CD14-positive monocyte (primary cell): ENCODE data around the gene FER1L5. TPM values are rescaled to one million over a fixed set of nuclear protein-coding genes. Genes with fewer than 3 reads are reported as not detected.

Source experiments
- DNase-seq, 3 donors: peaks; one replicate each; pipeline ENCODE4 v3.0.0-alpha.2; 2011 to 2022
- H2AFZ ChIP-seq: 2 replicates; pipeline ENCODE4 v1.6.0; 2012; ENCODE audit warnings: mild to moderate bottlenecking, low read depth, low read length, inconsistent platforms; ENCODE audit not compliant: insufficient read depth, poor library complexity, severe bottlenecking
- H3K27ac ChIP-seq, 2 donors: 1 replicate in 1 of 2; 2 replicates in 1 of 2; pipeline ENCODE4 v1.5.1; 2012 to 2013; ENCODE audit warnings: low read length in 2 of 2, control low read depth in 1 of 2, inconsistent platforms in 1 of 2, low read depth in 1 of 2, mild to moderate bottlenecking in 1 of 2
- H3K27me3 ChIP-seq, 2 donors: one replicate each; pipeline versions ENCODE4 v1.6.0 to v1.6.1; 2011 to 2013; ENCODE audit warnings: low read length in 2 of 2; ENCODE audit not compliant: control insufficient read depth in 2 of 2, insufficient read depth in 2 of 2
- H3K36me3 ChIP-seq, 2 donors: replicated peaks in 1 of 2; 1 replicate in 1 of 2; 2 replicates in 1 of 2; pipeline versions ENCODE4 v1.5.1 to v1.6.1; 2012 to 2013; ENCODE audit warnings: low read length in 2 of 2, control low read depth in 1 of 2, inconsistent platforms in 1 of 2, mild to moderate bottlenecking in 1 of 2; ENCODE audit not compliant: insufficient read depth in 2 of 2, control insufficient read depth in 1 of 2
- H3K4me1 ChIP-seq, 2 donors: 1 replicate in 1 of 2; 2 replicates in 1 of 2; pipeline versions ENCODE4 v1.5.1 to v1.6.1; 2012 to 2013; ENCODE audit warnings: low read length in 2 of 2, control low read depth in 1 of 2, inconsistent platforms in 1 of 2, mild to moderate bottlenecking in 1 of 2, moderate library complexity in 1 of 2; ENCODE audit not compliant: insufficient read depth in 2 of 2, control insufficient read depth in 1 of 2
- H3K4me2 ChIP-seq: replicated peaks from 2 replicates; pipeline ENCODE3; 2012; ENCODE audit warnings: low read length, moderate library complexity, mild to moderate bottlenecking; ENCODE audit not compliant: poor library complexity, severe bottlenecking; ENCODE audit errors: extremely low read depth
- H3K4me3 ChIP-seq, 3 experiments: fragments of 200-600 bp in 1 of 3; sonication (generic) in 1 of 3; replicated peaks in 1 of 3; 1 replicate in 2 of 3; 2 replicates in 1 of 3; pipeline ENCODE4 v1.5.1; 2011 to 2013; ENCODE audit warnings: low read length in 3 of 3, mild to moderate bottlenecking in 3 of 3, control low read depth in 2 of 3, low read depth in 2 of 3, inconsistent platforms in 1 of 3, moderate library complexity in 1 of 3
- H3K79me2 ChIP-seq: 2 replicates; pipeline ENCODE4 v1.6.0; 2012; ENCODE audit warnings: mild to moderate bottlenecking, control low read depth, inconsistent platforms, low read length, moderate library complexity; ENCODE audit not compliant: insufficient read depth
- H3K9ac ChIP-seq: 2 replicates; pipeline ENCODE4 v1.6.0; 2017; ENCODE audit warnings: low read length, mild to moderate bottlenecking; ENCODE audit not compliant: insufficient read depth, poor library complexity, severe bottlenecking
- H3K9me3 ChIP-seq, 2 donors: replicated peaks in 1 of 2; 1 replicate in 1 of 2; 2 replicates in 1 of 2; pipeline versions ENCODE4 v1.5.1 to v1.6.1; 2012 to 2013; ENCODE audit warnings: low read length in 2 of 2, control low read depth in 1 of 2; ENCODE audit not compliant: control insufficient read depth in 1 of 2, insufficient read depth in 1 of 2
- H4K20me1 ChIP-seq: 2 replicates; pipeline ENCODE4 v1.6.0; 2012; ENCODE audit warnings: mild to moderate bottlenecking, low read length, control low read depth, moderate library complexity; ENCODE audit not compliant: insufficient read depth
- H3K27ac Mint-ChIP-seq, 7 donors: one replicate each; pipeline ENCODE4 v1.8.0; 2020; ENCODE audit warnings: mild to moderate bottlenecking in 7 of 7, mixed read lengths in 7 of 7, moderate library complexity in 6 of 7, inconsistent platforms in 2 of 7
- H3K27me3 Mint-ChIP-seq, 3 donors: one replicate each; pipeline ENCODE4 v1.8.0; 2021 to 2022; ENCODE audit warnings: low read depth in 3 of 3, mild to moderate bottlenecking in 3 of 3, mixed read lengths in 3 of 3, moderate library complexity in 3 of 3, inconsistent platforms in 1 of 3
- H3K36me3 Mint-ChIP-seq, 2 donors: one replicate each; pipeline ENCODE4 v1.8.0; 2020; ENCODE audit warnings: mixed read lengths in 2 of 2, inconsistent platforms in 1 of 2, mild to moderate bottlenecking in 1 of 2
- H3K4me1 Mint-ChIP-seq: one replicate; pipeline ENCODE4 v1.8.0; 2020; ENCODE audit warnings: mild to moderate bottlenecking, mixed read lengths
- H3K4me3 Mint-ChIP-seq, 2 donors: one replicate each; pipeline ENCODE4 v1.8.0; 2020; ENCODE audit warnings: mild to moderate bottlenecking in 2 of 2, mixed read lengths in 2 of 2, moderate library complexity in 1 of 2
- H3K9me3 Mint-ChIP-seq, 7 donors: one replicate each; pipeline ENCODE4 v1.8.0; 2020 to 2022; ENCODE audit warnings: mixed read lengths in 7 of 7, mild to moderate bottlenecking in 6 of 7, moderate library complexity in 6 of 7, inconsistent platforms in 2 of 7
- CTCF ChIP-seq: fragments of 200-600 bp; IDR thresholded peaks from one replicate; pipeline ENCODE4 v1.8.0; 2022; ENCODE audit warnings: antibody characterized with exemption, mild to moderate bottlenecking
- WGBS: methylation state at CpG from one replicate; pipeline ENCODE4 v1.1.5; 2013; ENCODE audit warnings: missing lambda C conversion rate; ENCODE audit not compliant: insufficient coverage; 5-methylcytosine and 5-hydroxymethylcytosine counted together
- intact Hi-C, 2 donors: fragments of 100-400 bp; cut with micrococcal nuclease; formaldehyde crosslinking; loops; one replicate each; pipeline versions ENCODE4 v1.15.0 to v1.15.1; 2023
- polyA plus RNA-seq, 3 donors: library from polyadenylated mRNA; depleted of rRNA in 1 of 3; unstranded in 2 of 3; stranded (reverse) in 1 of 3; fragments of 300-500 nt in 2 of 3; fragments of >200 nt in 1 of 3; fragmentation: Illumina TruSeq in 2 of 3; gene quantifications; 1 replicate in 2 of 3; 2 replicates in 1 of 3; pipeline ENCODE4 v1.2.3, GENCODE V29; 2012 to 2021

FER1L5 gene
- polyA plus RNA-seq, 3 donors = not detected

GRCh38 chr2:96702098-96702785 lies 59.7 kb downstream of the FER1L5 start:
- H3K9me3 Mint-ChIP-seq = no peaks in the 10 kb centered on the region
- Histone ChIP-seq H3K27ac (no peak overlapping the region), H3K4me1 (no peaks in the 10 kb centered on the region), H3K9me3 (no peaks in the 10 kb centered on the region), H3K36me3 (peaks cover 23 to 33% of the 10 kb centered on the region in 2 donors), H3K4me2 (no peak overlapping the region), H3K79me2 (no peaks in the 10 kb centered on the region), H3K4me3 (no peak overlapping the region), H4K20me1 (no peaks in the 10 kb centered on the region), H3K27me3 (no peaks in the 10 kb centered on the region), H3K9ac (no peak overlapping the region), H2AFZ (no peak overlapping the region)
- H3K27ac Mint-ChIP-seq = peak overlapping the region in 1 of 7 donors; percentile 1
- WGBS = 99% methylated on average over 14 of the region's 17 CpGs
- no peak for DNase-seq
- peaks cover 0 to 2% (median 0%) of the 10 kb centered on the region in 3 donors for H3K27me3 Mint-ChIP-seq
- H3K4me1 Mint-ChIP-seq = no peaks in the 10 kb centered on the region
- no peak overlapping the region for H3K4me3 Mint-ChIP-seq
- peaks cover 31 to 39% of the 10 kb centered on the region in 2 donors for H3K36me3 Mint-ChIP-seq
- TF ChIP-seq CTCF = no peak
- intact Hi-C loops = no loop called here

GRCh38 chr2:96703021-96703751 lies 60.6 kb downstream of the FER1L5 start:
- no peaks in the 10 kb centered on the region for H4K20me1 ChIP-seq
- H3K27me3 ChIP-seq = no peaks in the 10 kb centered on the region
- intact Hi-C loops = no loop called here
- H3K9me3 ChIP-seq = no peaks in the 10 kb centered on the region
- 97% methylated on average over 6 of the region's 16 CpGs for WGBS
- Mint-ChIP-seq H3K27ac (peak overlapping the region in 1 of 7 donors; percentile 21), H3K36me3 (peaks cover 40 to 48% of the 10 kb centered on the region in 2 donors), H3K4me3 (no peak overlapping the region), H3K9me3 (no peaks in the 10 kb centered on the region), H3K27me3 (peaks cover 0 to 2% (median 0%) of the 10 kb centered on the region in 3 donors), H3K4me1 (no peaks in the 10 kb centered on the region)
- TF ChIP-seq CTCF = no peak
- no peak overlapping the region for H3K9ac ChIP-seq
- no peak for DNase-seq
- H3K36me3 ChIP-seq = peaks cover 33 to 42% of the 10 kb centered on the region in 2 donors
- H3K79me2 ChIP-seq = no peaks in the 10 kb centered on the region
- no peak overlapping the region for H2AFZ ChIP-seq
- no peaks in the 10 kb centered on the region for H3K4me1 ChIP-seq
- no peak overlapping the region for H3K4me3 ChIP-seq
- H3K27ac ChIP-seq = no peak overlapping the region
- no peak overlapping the region for H3K4me2 ChIP-seq
